Stomach (tissue), 19 donors: ENCODE results near the gene RBMX. TPM values are rescaled to one million over a fixed set of nuclear protein-coding genes. Genes with fewer than 3 reads are reported as not detected.
A peak's percentile ranks its signal among the peaks of the same experiment; 100 is the strongest.
"Not testable (repeated sequence)": the region's sequence is repeated elsewhere in the genome, so short reads cannot be mapped to it uniquely, and the experiment has no call there.

Experiments
- DNase-seq, 2 donors: peaks; one replicate each; pipeline versions ENCODE4 v3.0.0 to v3.0.0-alpha.2; 2013 to 2019
- H3K27ac ChIP-seq, 5 donors: fragments of 200-600 bp in 4 of 5; sonication (generic) in 4 of 5; one replicate each; pipeline ENCODE4 v1.5.1; 2013 to 2019; ENCODE audit warnings: mild to moderate bottlenecking in 1 of 5, moderate library complexity in 1 of 5
- H3K27me3 ChIP-seq, 3 donors: fragments of 200-600 bp; sonication (generic); one replicate each; pipeline ENCODE4 v1.5.1; 2017 to 2019; ENCODE audit warnings: mixed run types in 1 of 3
- H3K36me3 ChIP-seq, 4 donors: fragments of 200-600 bp; sonication (generic); 1 replicate in 3 of 4; 2 replicates in 1 of 4; pipeline ENCODE4 v1.5.1; 2016 to 2019
- H3K4me1 ChIP-seq, 4 donors: fragments of 200-600 bp; sonication (generic); one replicate each; pipeline ENCODE4 v1.5.1; 2016 to 2019
- H3K4me3 ChIP-seq, 4 donors: fragments of 200-600 bp; sonication (generic) in 3 of 4; one replicate each; pipeline ENCODE4 v1.5.1; 2016 to 2019; ENCODE audit warnings: mild to moderate bottlenecking in 1 of 4
- H3K9me3 ChIP-seq, 4 donors: fragments of 200-600 bp; sonication (generic); one replicate each; pipeline ENCODE4 v1.5.1; 2016 to 2019
- CTCF ChIP-seq, 7 experiments: fragments of 450-650 bp in 4 of 7; fragments of 200-600 bp in 3 of 7; sonication (generic) in 3 of 7; IDR thresholded peaks; one replicate each; pipeline ENCODE4 v1.5.1; 2016 to 2019; ENCODE audit warnings: antibody characterized with exemption in 7 of 7, control low read depth in 2 of 7, mild to moderate bottlenecking in 1 of 7
- EP300 ChIP-seq: sonication (generic); formaldehyde crosslinking; IDR thresholded peaks from one replicate; pipeline ENCODE4 v1.6.1; 2017; ENCODE audit warnings: antibody characterized with exemption
- POLR2A ChIP-seq, 4 donors: fragments of 450-650 bp; IDR thresholded peaks; one replicate each; pipeline ENCODE4 v1.6.1; 2016; ENCODE audit warnings: antibody characterized with exemption in 4 of 4, control low read depth in 2 of 4, mild to moderate bottlenecking in 1 of 4, moderate library complexity in 1 of 4
- POLR2AphosphoS5 ChIP-seq, 3 donors: sonication (generic); formaldehyde crosslinking; IDR thresholded peaks; one replicate each; pipeline ENCODE4 v1.6.1; 2016; ENCODE audit warnings: antibody characterized with exemption in 3 of 3
- WGBS, 5 donors: extraction: QIAGEN DNeasy Blood & Tissue Kit in 3 of 5; methylation state at CpG; one replicate each; pipeline versions ENCODE4 v1.1.5 to v1.1.7; 2013 to 2018; 5-methylcytosine and 5-hydroxymethylcytosine counted together
- intact Hi-C: fragments of 100-400 bp; cut with DNase I; formaldehyde crosslinking; loops from one replicate; pipeline ENCODE4 v1.15.1; 2023; ENCODE audit warnings: low total_unique reads
- long read RNA-seq, 10 donors: transcript quantifications; one replicate each; lab custom pipeline, GENCODE V29; 2026
- polyA plus RNA-seq, 3 donors: library from polyadenylated mRNA; stranded (reverse); fragments of 200-250 nt; gene quantifications; one replicate each; pipeline ENCODE4 v1.2.3, GENCODE V29; 2013
- total RNA-seq, 5 donors: library from RNA; depleted of rRNA; stranded (reverse); fragments of >200 nt; gene quantifications; one replicate each; pipeline versions ENCODE4 v1.1.0 to v1.2.3, GENCODE V29; 2014 to 2016
- donor health status: healthy with polysubstance abuse.
- donor health status: Bipolar disorder and iron deficiency.
- donor health status: healthy.

Gene RBMX
- total RNA-seq (100 to 1,000 TPM in 4 of 5 donors, 10 to 100 TPM in 1; 68.1 to 245 (median 137) TPM), polyA plus RNA-seq (100 to 1,000 TPM in 1 of 3 donors, 10 to 100 TPM in 2; 72.6 to 130 (median 93.1) TPM)
- long read RNA-seq, donor 1, transcript RBMX-201 (9 exons, 2,012 nt) = major isoform, 31 of 74 reads
- long read RNA-seq, donor 1, transcript RBMX-210 (2 exons, 563 nt) = minor isoform, 12 of 74 reads
- long read RNA-seq, donor 1, partial matches to known transcripts = 27 of 74 reads
- long read RNA-seq, donor 1, other reads (novel, unspliced or antisense) = 0 of 74 reads
- long read RNA-seq, donor 2, transcript RBMX-201 (9 exons, 2,012 nt) = major isoform, 38 of 124 reads
- long read RNA-seq, donor 2, transcript RBMX-207 (8 exons, 2,148 nt) = minor isoform, 14 of 124 reads
- long read RNA-seq, donor 2, transcript RBMX-210 (2 exons, 563 nt) = minor isoform, 15 of 124 reads
- long read RNA-seq, donor 2, partial matches to known transcripts = 54 of 124 reads
- long read RNA-seq, donor 2, other reads (novel, unspliced or antisense) = 0 of 124 reads
- long read RNA-seq, donor 3, transcript RBMX-201 (9 exons, 2,012 nt) = major isoform, 28 of 45 reads
- long read RNA-seq, donor 3, partial matches to known transcripts = 9 of 45 reads
- long read RNA-seq, donor 3, other reads (novel, unspliced or antisense) = 0 of 45 reads
- long read RNA-seq, donor 4, transcript RBMX-201 (9 exons, 2,012 nt) = major isoform, 6 of 8 reads
- long read RNA-seq, donor 4, partial matches to known transcripts = 0 of 8 reads
- long read RNA-seq, donor 4, other reads (novel, unspliced or antisense) = 0 of 8 reads
- long read RNA-seq, donor 5, transcript RBMX-201 (9 exons, 2,012 nt) = major isoform, 47 of 89 reads
- long read RNA-seq, donor 5, transcript RBMX-210 (2 exons, 563 nt) = minor isoform, 6 of 89 reads
- long read RNA-seq, donor 5, transcript RBMX-207 (8 exons, 2,148 nt) = minor isoform, 8 of 89 reads
- long read RNA-seq, donor 5, partial matches to known transcripts = 25 of 89 reads
- long read RNA-seq, donor 5, other reads (novel, unspliced or antisense) = 0 of 89 reads
- long read RNA-seq, donor 6, transcript RBMX-201 (9 exons, 2,012 nt) = major isoform, 112 of 240 reads
- long read RNA-seq, donor 6, transcript RBMX-207 (8 exons, 2,148 nt) = minor isoform, 18 of 240 reads
- long read RNA-seq, donor 6, transcript RBMX-210 (2 exons, 563 nt) = minor isoform, 11 of 240 reads
- long read RNA-seq, donor 6, partial matches to known transcripts = 80 of 240 reads
- long read RNA-seq, donor 6, other reads (novel, unspliced or antisense) = 13 of 240 reads
- long read RNA-seq, donor 7, transcript RBMX-210 (2 exons, 563 nt) = minor isoform, 10 of 83 reads
- long read RNA-seq, donor 7, transcript RBMX-201 (9 exons, 2,012 nt) = major isoform, 45 of 83 reads
- long read RNA-seq, donor 7, partial matches to known transcripts = 20 of 83 reads
- long read RNA-seq, donor 7, other reads (novel, unspliced or antisense) = 0 of 83 reads
- long read RNA-seq, donor 8, transcript RBMX-210 (2 exons, 563 nt) = minor isoform, 12 of 98 reads
- long read RNA-seq, donor 8, transcript RBMX-201 (9 exons, 2,012 nt) = major isoform, 49 of 98 reads
- long read RNA-seq, donor 8, transcript RBMX-207 (8 exons, 2,148 nt) = minor isoform, 9 of 98 reads
- long read RNA-seq, donor 8, partial matches to known transcripts = 23 of 98 reads
- long read RNA-seq, donor 8, other reads (novel, unspliced or antisense) = 0 of 98 reads
- long read RNA-seq, donor 9, transcript RBMX-201 (9 exons, 2,012 nt) = major isoform, 33 of 144 reads
- long read RNA-seq, donor 9, transcript RBMX-210 (2 exons, 563 nt) = minor isoform, 8 of 144 reads
- long read RNA-seq, donor 9, transcript RBMX-207 (8 exons, 2,148 nt) = minor isoform, 5 of 144 reads
- long read RNA-seq, donor 9, partial matches to known transcripts = 97 of 144 reads
- long read RNA-seq, donor 9, other reads (novel, unspliced or antisense) = 0 of 144 reads
- long read RNA-seq, donor 10, transcript RBMX-201 (9 exons, 2,012 nt) = major isoform, 22 of 44 reads
- long read RNA-seq, donor 10, partial matches to known transcripts = 16 of 44 reads
- long read RNA-seq, donor 10, other reads (novel, unspliced or antisense) = 0 of 44 reads

DNA sequence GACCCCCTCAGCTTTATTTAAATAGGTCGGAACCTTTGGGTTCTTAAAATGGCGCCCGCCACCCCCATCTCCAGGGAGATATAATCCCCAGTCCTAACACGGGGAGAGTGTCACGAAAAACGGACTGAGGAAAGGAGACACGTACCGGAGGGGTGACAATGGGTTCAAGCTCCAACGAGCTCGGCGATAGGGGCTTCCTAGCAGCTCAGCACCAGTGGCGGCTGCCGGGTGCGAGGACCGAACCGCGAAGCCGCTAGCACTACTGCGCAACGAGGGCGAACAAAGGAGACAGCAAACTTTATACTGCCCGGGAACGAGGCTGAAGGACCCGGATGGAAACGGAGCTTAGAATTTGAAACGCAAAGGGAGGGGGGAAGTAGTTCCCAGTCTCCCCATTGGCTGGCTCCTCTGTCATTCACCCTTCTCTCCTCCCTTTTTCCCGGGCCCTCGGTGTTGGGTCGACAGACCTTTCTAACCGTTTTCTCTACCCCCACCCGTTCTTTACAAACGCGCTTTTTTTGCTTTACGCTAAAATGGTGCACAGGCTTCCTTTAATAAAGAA lies at the start of gene RBMX:
TSS of gene RBMX (minus strand) at position 274 of the 562 bp plus-strand sequence. CDS start 1,298 bp downstream, outside the sequence.
- TF ChIP-seq POLR2AphosphoS5 (IDR thresholded peaks at IDR 0.05) (peak; percentile 79 to 100 (median 98)), EP300 (no peak), POLR2A (IDR thresholded peaks at IDR 0.05) (peak in 2 of 4 donors; percentile 89 to 96), CTCF (IDR thresholded peaks at IDR 0.05) (no peak)
- peaks cover 0 to 13% (median 9%) of the 10 kb centered on the region in 4 donors for H3K4me1 ChIP-seq
- DNase-seq = peak; percentile 93 to 96
- H3K27me3 ChIP-seq = no peaks in the 10 kb centered on the region
- peak within 1 kb of the TSS; percentile 87 to 96 (median 93) for H3K27ac ChIP-seq
- H3K9me3 ChIP-seq = no peaks in the 10 kb centered on the region
- intact Hi-C loops = no loop called here
- WGBS, 5 donors = 1 to 48% (median 11%) methylated on average over 24 to 34 of the region's 34 CpGs
- peak within 1 kb of the TSS; percentile 57 to 76 (median 65) for H3K4me3 ChIP-seq
- peaks cover 18 to 32% (median 26%) of the 10 kb centered on the region in 4 donors for H3K36me3 ChIP-seq

DNA sequence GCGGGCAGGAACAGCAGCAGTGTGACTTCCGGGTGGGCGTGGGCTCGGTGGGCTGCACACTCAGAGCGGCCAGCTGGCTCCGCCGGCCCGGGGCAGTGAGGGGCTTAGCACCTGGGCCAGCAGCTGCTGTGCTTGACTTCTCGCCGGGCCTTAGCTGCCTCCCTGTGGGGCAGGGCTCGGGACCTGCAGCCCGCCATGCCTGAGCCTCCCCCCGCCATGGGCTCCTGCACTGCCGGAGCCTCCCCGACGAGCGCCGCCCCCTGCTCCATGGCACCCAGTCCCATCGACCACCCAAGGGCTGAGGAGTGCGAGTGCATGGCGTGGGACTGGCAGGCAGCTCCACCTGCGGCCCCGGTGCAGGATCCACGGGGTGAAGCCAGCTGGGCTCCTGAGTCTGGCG lies 40.9 kb upstream of the RBMX start:
- H3K27me3 ChIP-seq, H3K9me3 ChIP-seq, H3K4me3 ChIP-seq, H3K4me1 ChIP-seq, H3K27ac ChIP-seq, DNase-seq, H3K36me3 ChIP-seq, intact Hi-C loops: not testable (repeated sequence)
- whole genome bisulfite sequencing, 5 donors = 90 to 98% (median 94%) methylated on average over 4 to 25 of the region's 25 CpGs

GRCh38 chrX:136920001-136920400 lies 39.5 kb upstream of the RBMX start:
- no peaks in the 10 kb centered on the region for H3K9me3 ChIP-seq
- intact Hi-C loops = no loop called here
- H3K4me3 ChIP-seq = no peak overlapping the region
- H3K27me3 ChIP-seq = no peaks in the 10 kb centered on the region
- H3K27ac ChIP-seq = no peak overlapping the region
- peaks cover 0 to 2% (median 0%) of the 10 kb centered on the region in 4 donors for H3K4me1 ChIP-seq
- TF ChIP-seq POLR2A (IDR thresholded peaks at IDR 0.05) = no peak
- TF ChIP-seq EP300 = no peak
- TF ChIP-seq POLR2AphosphoS5 (IDR thresholded peaks at IDR 0.05) = no peak
- no peak for TF ChIP-seq CTCF (IDR thresholded peaks at IDR 0.05)
- DNase-seq = no peak
- H3K36me3 ChIP-seq = no peaks in the 10 kb centered on the region
